ENCODE results near the gene ZDHHC8. TPM values are rescaled to one million over a fixed set of nuclear protein-coding genes. Genes with fewer than 3 reads are reported as not detected.

Gene ZDHHC8
- total RNA-seq, 1 experiment from 2014 or later = 39.9 TPM

DNA sequence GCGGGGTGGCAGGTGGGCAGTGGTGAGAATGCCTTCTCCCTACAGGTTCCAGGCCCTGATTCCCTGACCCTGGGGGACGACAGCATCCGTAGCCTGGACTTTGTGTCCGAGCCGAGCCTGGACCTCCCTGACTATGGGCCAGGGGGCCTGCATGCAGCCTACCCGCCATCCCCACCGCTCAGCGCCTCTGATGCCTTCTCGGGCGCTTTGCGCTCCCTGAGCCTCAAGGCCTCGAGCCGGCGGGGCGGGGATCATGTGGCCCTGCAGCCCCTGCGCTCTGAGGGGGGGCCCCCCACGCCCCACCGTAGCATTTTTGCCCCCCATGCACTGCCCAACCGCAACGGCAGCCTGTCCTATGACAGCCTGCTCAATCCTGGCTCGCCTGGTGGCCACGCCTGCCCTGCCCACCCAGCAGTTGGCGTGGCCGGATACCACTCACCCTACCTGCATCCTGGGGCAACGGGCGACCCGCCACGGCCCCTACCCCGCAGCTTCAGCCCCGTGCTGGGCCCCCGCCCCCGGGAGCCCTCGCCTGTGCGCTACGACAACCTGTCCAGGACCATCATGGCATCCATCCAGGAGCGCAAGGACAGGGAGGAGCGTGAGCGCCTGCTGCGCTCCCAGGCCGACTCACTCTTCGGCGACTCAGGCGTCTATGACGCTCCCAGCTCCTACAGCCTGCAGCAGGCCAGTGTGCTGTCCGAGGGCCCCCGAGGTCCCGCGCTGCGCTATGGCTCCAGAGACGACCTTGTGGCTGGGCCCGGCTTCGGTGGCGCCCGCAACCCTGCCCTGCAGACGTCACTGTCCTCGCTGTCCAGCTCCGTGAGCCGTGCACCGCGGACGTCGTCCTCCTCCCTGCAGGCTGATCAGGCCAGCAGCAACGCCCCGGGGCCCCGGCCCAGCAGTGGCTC, 11.4 kb downstream of the ZDHHC8 start:
- Mint-ChIP-seq H3K4me1 (ENCODE audit: low read depth, unreplicated experiment) (no peaks in the 10 kb centered on the region), H3K9me3 (ENCODE audit: unreplicated experiment) (no peaks in the 10 kb centered on the region), H3K36me3 (ENCODE audit: insufficient read depth, unreplicated experiment) (no peaks in the 10 kb centered on the region), H3K27ac (ENCODE audit: unreplicated experiment) (no peak overlapping the region), H3K27me3 (ENCODE audit: insufficient read depth, unreplicated experiment) (no peaks in the 10 kb centered on the region), H3K4me3 (ENCODE audit: unreplicated experiment) (no peak overlapping the region)
- Histone ChIP-seq H3K36me3 (ENCODE audit: control insufficient read depth, insufficient read depth, low read length) (no peaks in the 10 kb centered on the region), H3K4me1 (no peaks in the 10 kb centered on the region), H3K4me3 (ENCODE audit: low read depth, low read length) (no peak overlapping the region), H3K9me3 (no peaks in the 10 kb centered on the region), H3K27me3 (replicated peaks; ENCODE audit: control insufficient read depth, insufficient read depth, low read length) (no peaks in the 10 kb centered on the region)
- DNase-seq = no peak
- CTCF ChIA-PET = no interaction called here
- POLR2A ChIA-PET = no interaction called here
- TF ChIP-seq, protein P1, sequence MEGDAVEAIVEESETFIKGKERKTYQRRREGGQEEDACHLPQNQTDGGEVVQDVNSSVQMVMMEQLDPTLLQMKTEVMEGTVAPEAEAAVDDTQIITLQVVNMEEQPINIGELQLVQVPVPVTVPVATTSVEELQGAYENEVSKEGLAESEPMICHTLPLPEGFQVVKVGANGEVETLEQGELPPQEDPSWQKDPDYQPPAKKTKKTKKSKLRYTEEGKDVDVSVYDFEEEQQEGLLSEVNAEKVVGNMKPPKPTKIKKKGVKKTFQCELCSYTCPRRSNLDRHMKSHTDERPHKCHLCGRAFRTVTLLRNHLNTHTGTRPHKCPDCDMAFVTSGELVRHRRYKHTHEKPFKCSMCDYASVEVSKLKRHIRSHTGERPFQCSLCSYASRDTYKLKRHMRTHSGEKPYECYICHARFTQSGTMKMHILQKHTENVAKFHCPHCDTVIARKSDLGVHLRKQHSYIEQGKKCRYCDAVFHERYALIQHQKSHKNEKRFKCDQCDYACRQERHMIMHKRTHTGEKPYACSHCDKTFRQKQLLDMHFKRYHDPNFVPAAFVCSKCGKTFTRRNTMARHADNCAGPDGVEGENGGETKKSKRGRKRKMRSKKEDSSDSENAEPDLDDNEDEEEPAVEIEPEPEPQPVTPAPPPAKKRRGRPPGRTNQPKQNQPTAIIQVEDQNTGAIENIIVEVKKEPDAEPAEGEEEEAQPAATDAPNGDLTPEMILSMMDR (IDR thresholded peaks at IDR 0.05; ENCODE audit: insufficient read depth in 1 of 2, low read depth in 1 of 2, low read length in 1 of 2, severe bottlenecking in 1 of 2, unreplicated experiment in 1 of 2) = no peak
- no TSS peak for BruUV-seq (replicated peaks)
- intact Hi-C loops (cut with micrococcal nuclease; ENCODE audit: unreplicated experiment) = no loop called here

- BruUV-seq (replicated peaks) = no TSS peak
- Mint-ChIP-seq H3K4me3 (ENCODE audit: unreplicated experiment) (no peak overlapping the region), H3K36me3 (ENCODE audit: insufficient read depth, unreplicated experiment) (no peaks in the 10 kb centered on the region), H3K4me1 (ENCODE audit: low read depth, unreplicated experiment) (no peaks in the 10 kb centered on the region), H3K27me3 (ENCODE audit: insufficient read depth, unreplicated experiment) (no peaks in the 10 kb centered on the region), H3K9me3 (ENCODE audit: unreplicated experiment) (no peaks in the 10 kb centered on the region), H3K27ac (ENCODE audit: unreplicated experiment) (no peak overlapping the region)
- no peak for DNase-seq
- Histone ChIP-seq H3K4me1 (no peaks in the 10 kb centered on the region), H3K27me3 (replicated peaks; ENCODE audit: control insufficient read depth, insufficient read depth, low read length) (no peaks in the 10 kb centered on the region), H3K4me3 (ENCODE audit: low read depth, low read length) (no peak overlapping the region), H3K9me3 (no peaks in the 10 kb centered on the region), H3K36me3 (ENCODE audit: control insufficient read depth, insufficient read depth, low read length) (no peaks in the 10 kb centered on the region)
- TF ChIP-seq, protein P1 (IDR thresholded peaks at IDR 0.05; ENCODE audit: insufficient read depth in 1 of 2, low read depth in 1 of 2, low read length in 1 of 2, severe bottlenecking in 1 of 2, unreplicated experiment in 1 of 2) = no peak
- ChIA-PET CTCF (no interaction called here), POLR2A (no interaction called here)
- intact Hi-C loops (cut with micrococcal nuclease; ENCODE audit: unreplicated experiment) = no loop called here
Observed at GRCh38 chr22:20143883-20144665, 12.5 kb downstream of the ZDHHC8 start.

- no TSS peak for BruUV-seq (replicated peaks)
- Mint-ChIP-seq H3K4me3 (ENCODE audit: unreplicated experiment) (no peak overlapping the region), H3K9me3 (ENCODE audit: unreplicated experiment) (no peaks in the 10 kb centered on the region), H3K27ac (ENCODE audit: unreplicated experiment) (no peak overlapping the region), H3K36me3 (ENCODE audit: insufficient read depth, unreplicated experiment) (no peaks in the 10 kb centered on the region), H3K4me1 (ENCODE audit: low read depth, unreplicated experiment) (no peaks in the 10 kb centered on the region), H3K27me3 (ENCODE audit: insufficient read depth, unreplicated experiment) (no peaks in the 10 kb centered on the region)
- Histone ChIP-seq H3K4me3 (ENCODE audit: low read depth, low read length) (no peak overlapping the region), H3K9me3 (no peaks in the 10 kb centered on the region), H3K27me3 (replicated peaks; ENCODE audit: control insufficient read depth, insufficient read depth, low read length) (no peaks in the 10 kb centered on the region), H3K4me1 (no peaks in the 10 kb centered on the region), H3K36me3 (ENCODE audit: control insufficient read depth, insufficient read depth, low read length) (no peaks in the 10 kb centered on the region)
- CTCF ChIA-PET = no interaction called here
- no peak for DNase-seq
- intact Hi-C loops (cut with micrococcal nuclease; ENCODE audit: unreplicated experiment) = no loop called here
- TF ChIP-seq, protein P1 (IDR thresholded peaks at IDR 0.05; ENCODE audit: insufficient read depth in 1 of 2, low read depth in 1 of 2, low read length in 1 of 2, severe bottlenecking in 1 of 2, unreplicated experiment in 1 of 2) = no peak
- POLR2A ChIA-PET = no interaction called here
Observed at GRCh38 chr22:20145206-20145831, 13.7 kb downstream of the ZDHHC8 start.

All from Caco-2 (cell line).